K562 (cell line): ENCODE measurements around the gene POLK. TPM values are rescaled to one million over a fixed set of nuclear protein-coding genes. Genes with fewer than 3 reads are reported as not detected.

Experiments used
- ARNT ChIP-seq, 2 experiments: fragments of 450-650 bp; IDR thresholded peaks; 2 replicates each; pipeline ENCODE4 v1.6.1; 2016; ENCODE audit warnings: mild to moderate bottlenecking in 1 of 2
- ASH1L ChIP-seq: fragments of 450-650 bp; IDR thresholded peaks from 2 replicates; pipeline ENCODE4 v1.6.1; 2018; ENCODE audit warnings: borderline replicate concordance, mild to moderate bottlenecking, low read depth; ENCODE audit not compliant: partially characterized antibody
- DNMT1 ChIP-seq: fragments of 450-650 bp; IDR thresholded peaks from 2 replicates; pipeline ENCODE4 v1.6.1; 2016; ENCODE audit warnings: antibody characterized with exemption, mild to moderate bottlenecking
- ETV1 ChIP-seq: fragments of 450-650 bp; conservative IDR thresholded peaks from 2 replicates; pipeline ENCODE4 v1.6.1; 2016; ENCODE audit warnings: missing genetic modification characterization, control low read depth, low read depth, missing compliant biosample characterization
- HSF4 ChIP-seq: fragments of 250-450 bp; sonication (Bioruptor Pico); IDR thresholded peaks from 2 replicates; pipeline ENCODE4 v2.1.2; 2022; ENCODE audit warnings: mild to moderate bottlenecking, moderate library complexity, borderline replicate concordance
- KAT7 ChIP-seq: sonication (generic); formaldehyde crosslinking; IDR thresholded peaks from 2 replicates; pipeline ENCODE4 v1.8.0; 2022; ENCODE audit warnings: missing genetic modification reagents, mild to moderate bottlenecking, borderline replicate concordance
- MTA1 ChIP-seq: fragments of 450-650 bp; IDR thresholded peaks from 2 replicates; pipeline ENCODE4 v1.6.1; 2017; ENCODE audit warnings: borderline replicate concordance
- MTF1 ChIP-seq: fragments of 250-450 bp; sonication (Bioruptor Pico); IDR thresholded peaks from 2 replicates; pipeline ENCODE4 v1.9.0; 2021; ENCODE audit warnings: moderate library complexity, mild to moderate bottlenecking, inconsistent platforms, borderline replicate concordance
- NFRKB ChIP-seq: fragments of 450-650 bp; IDR thresholded peaks from 2 replicates; pipeline ENCODE4 v1.6.1; 2016; ENCODE audit warnings: low read depth
- PHF20 ChIP-seq: fragments of 450-650 bp; IDR thresholded peaks from 2 replicates; pipeline ENCODE4 v1.6.1; 2018; ENCODE audit not compliant: partially characterized antibody
- PHF8 ChIP-seq: fragments of 200-600 bp; sonication (generic); IDR thresholded peaks from 2 replicates; pipeline ENCODE4 v1.6.1; 2012; ENCODE audit warnings: mixed run types, mild to moderate bottlenecking, inconsistent platforms, low read length, moderate library complexity, borderline replicate concordance
- RAD21 ChIP-seq, 2 experiments: fragments of 250-450 bp in 1 of 2; fragments of 450-650 bp in 1 of 2; sonication (Bioruptor Pico) in 1 of 2; formaldehyde crosslinking in 1 of 2; IDR thresholded peaks in 1 of 2; conservative IDR thresholded peaks in 1 of 2; 2 replicates each; pipeline versions ENCODE4 v1.4.0 to v1.8.0; 2020 to 2022; ENCODE audit warnings: mild to moderate bottlenecking in 2 of 2, moderate library complexity in 1 of 2
- ZNF764 ChIP-seq: fragments of 250-450 bp; sonication (Bioruptor Pico); IDR thresholded peaks from 2 replicates; pipeline ENCODE4 v1.4.0; 2020; ENCODE audit warnings: low read depth, mild to moderate bottlenecking, moderate library complexity
- polyA plus RNA-seq, 8 experiments: library from polyadenylated mRNA; depleted of rRNA in 4 of 8; stranded (reverse) in 5 of 8; unstranded in 3 of 8; fragments of >200 nt; fragmentation: Nextera tagmentation in 2 of 8; fragmentation: Illumina TruSeq in 1 of 8; extraction: Ambion mirVana in 2 of 8; extraction: Trizol in 1 of 8; gene quantifications; 2 replicates each; pipeline versions ENCODE4 v1.2.1 to v1.2.3, GENCODE V29; 2011 to 2014; ENCODE audit warnings: inconsistent platforms in 1 of 8, missing spikeins in 1 of 8
- total RNA-seq, 7 experiments: library from RNA; depleted of rRNA in 6 of 7; stranded (reverse); fragments of >200 nt in 6 of 7; fragmentation: Illumina TruSeq in 2 of 7; extraction: Trizol in 2 of 7; gene quantifications; 2 replicates each; pipeline versions ENCODE4 v1.2.1 to v1.2.3, GENCODE V29; 2011 to 2021; ENCODE audit warnings: low replicate concordance in 1 of 7
- TF ChIP-seq, protein P1 (sequence below), 2 experiments: fragments of 150-350 bp in 1 of 2; IDR thresholded peaks; 2 replicates each; pipeline ENCODE4 v1.6.1; 2012 to 2016; ENCODE audit warnings: low read depth in 2 of 2, low read length in 2 of 2, mild to moderate bottlenecking in 1 of 2, moderate library complexity in 1 of 2
- TF ChIP-seq, protein P2 (sequence below): fragments of 250-450 bp; sonication (Bioruptor Pico); IDR thresholded peaks from 2 replicates; pipeline ENCODE4 v1.4.0; 2020
- TF ChIP-seq, protein P3 (sequence below): fragments of 450-650 bp; IDR thresholded peaks from 2 replicates; pipeline ENCODE4 v1.7.1; 2018; ENCODE audit warnings: mild to moderate bottlenecking, low read depth; ENCODE audit not compliant: partially characterized antibody

Gene POLK
- total and polyA plus RNA-seq, 9 of the 15 experiments (the other 6 are each of a cell fraction or from before 2014, with no cell fraction given) = 6.1 to 31.6 (median 16.5) TPM

DNA sequence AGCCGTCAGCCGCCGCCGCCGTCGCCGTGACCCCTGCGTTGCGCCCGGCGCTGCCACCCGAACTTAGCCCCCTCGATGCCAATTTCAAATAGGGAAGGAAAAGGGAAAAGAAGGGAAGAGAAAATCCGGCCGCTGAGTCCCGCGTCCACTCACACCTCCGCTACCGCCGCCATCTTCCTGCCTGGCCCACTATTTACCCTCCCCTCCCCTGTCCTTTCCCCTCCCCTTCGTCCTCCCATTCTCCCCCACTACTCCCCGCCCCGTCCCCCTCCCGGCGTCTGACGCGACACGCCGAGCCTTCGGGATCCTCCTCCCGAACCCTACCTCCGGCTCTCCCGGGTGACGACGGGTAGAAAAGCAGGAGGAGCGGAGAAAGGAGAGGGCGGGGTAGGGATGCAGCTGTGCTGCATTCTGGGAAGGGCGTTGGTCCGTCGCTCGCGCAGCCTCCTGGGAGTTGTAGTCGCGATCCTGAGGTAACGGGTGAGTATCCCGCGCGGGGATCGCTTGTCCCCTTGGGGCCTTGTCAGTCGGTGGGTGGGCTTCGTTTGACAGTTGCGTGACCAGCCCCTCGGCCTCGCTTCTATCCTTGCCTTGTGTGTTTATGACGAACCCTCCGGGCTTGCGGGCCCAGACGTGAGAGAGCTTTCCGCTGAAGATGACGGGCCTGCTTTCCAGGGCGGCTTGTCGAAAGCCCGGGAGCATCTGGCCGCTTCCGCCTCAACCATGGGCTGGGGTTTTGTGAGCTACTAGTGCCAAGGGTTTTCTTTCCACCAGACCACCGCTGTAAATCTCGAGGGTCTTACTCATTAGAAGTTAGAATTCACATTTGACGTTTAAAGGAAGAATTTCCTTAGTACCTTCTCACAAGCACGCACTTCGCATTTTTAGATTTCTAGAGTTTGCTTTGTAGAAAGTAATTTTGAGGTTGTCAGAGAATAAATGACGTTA is at the start of gene POLK, which contains the start of gene CERT1 (continued):
- TF ChIP-seq, protein P1, sequence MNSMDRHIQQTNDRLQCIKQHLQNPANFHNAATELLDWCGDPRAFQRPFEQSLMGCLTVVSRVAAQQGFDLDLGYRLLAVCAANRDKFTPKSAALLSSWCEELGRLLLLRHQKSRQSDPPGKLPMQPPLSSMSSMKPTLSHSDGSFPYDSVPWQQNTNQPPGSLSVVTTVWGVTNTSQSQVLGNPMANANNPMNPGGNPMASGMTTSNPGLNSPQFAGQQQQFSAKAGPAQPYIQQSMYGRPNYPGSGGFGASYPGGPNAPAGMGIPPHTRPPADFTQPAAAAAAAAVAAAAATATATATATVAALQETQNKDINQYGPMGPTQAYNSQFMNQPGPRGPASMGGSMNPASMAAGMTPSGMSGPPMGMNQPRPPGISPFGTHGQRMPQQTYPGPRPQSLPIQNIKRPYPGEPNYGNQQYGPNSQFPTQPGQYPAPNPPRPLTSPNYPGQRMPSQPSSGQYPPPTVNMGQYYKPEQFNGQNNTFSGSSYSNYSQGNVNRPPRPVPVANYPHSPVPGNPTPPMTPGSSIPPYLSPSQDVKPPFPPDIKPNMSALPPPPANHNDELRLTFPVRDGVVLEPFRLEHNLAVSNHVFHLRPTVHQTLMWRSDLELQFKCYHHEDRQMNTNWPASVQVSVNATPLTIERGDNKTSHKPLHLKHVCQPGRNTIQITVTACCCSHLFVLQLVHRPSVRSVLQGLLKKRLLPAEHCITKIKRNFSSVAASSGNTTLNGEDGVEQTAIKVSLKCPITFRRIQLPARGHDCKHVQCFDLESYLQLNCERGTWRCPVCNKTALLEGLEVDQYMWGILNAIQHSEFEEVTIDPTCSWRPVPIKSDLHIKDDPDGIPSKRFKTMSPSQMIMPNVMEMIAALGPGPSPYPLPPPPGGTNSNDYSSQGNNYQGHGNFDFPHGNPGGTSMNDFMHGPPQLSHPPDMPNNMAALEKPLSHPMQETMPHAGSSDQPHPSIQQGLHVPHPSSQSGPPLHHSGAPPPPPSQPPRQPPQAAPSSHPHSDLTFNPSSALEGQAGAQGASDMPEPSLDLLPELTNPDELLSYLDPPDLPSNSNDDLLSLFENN (IDR thresholded peaks at IDR 0.05; ENCODE audit: low read depth in 2 of 2, low read length in 2 of 2) = no peak
- peak; percentile 22 for TF ChIP-seq ASH1L
- TF ChIP-seq ARNT (IDR thresholded peaks at IDR 0.05) = peak in 1 of 2 experiments; percentile 62; a peak in 1 of 4 replicates
- TF ChIP-seq PHF8 = peak; percentile 92
- peak; percentile 76 for TF ChIP-seq NFRKB
- TF ChIP-seq RAD21 (CRISPR knock-in tag; conservative IDR thresholded peaks at IDR 0.05 in 1 of 2, IDR thresholded peaks at IDR 0.05 in 1 of 2) = no peak; a peak in 1 of 4 replicates
- TF ChIP-seq, protein P2, sequence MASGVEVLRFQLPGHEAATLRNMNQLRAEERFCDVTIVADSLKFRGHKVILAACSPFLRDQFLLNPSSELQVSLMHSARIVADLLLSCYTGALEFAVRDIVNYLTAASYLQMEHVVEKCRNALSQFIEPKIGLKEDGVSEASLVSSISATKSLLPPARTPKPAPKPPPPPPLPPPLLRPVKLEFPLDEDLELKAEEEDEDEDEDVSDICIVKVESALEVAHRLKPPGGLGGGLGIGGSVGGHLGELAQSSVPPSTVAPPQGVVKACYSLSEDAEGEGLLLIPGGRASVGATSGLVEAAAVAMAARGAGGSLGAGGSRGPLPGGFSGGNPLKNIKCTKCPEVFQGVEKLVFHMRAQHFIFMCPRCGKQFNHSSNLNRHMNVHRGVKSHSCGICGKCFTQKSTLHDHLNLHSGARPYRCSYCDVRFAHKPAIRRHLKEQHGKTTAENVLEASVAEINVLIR (CRISPR knock-in tag) = no peak
- no peak for TF ChIP-seq KAT7 (CRISPR knock-in tag)
- TF ChIP-seq DNMT1 = no peak
- peak; percentile 78 for TF ChIP-seq PHF20
- TF ChIP-seq, protein P3, sequence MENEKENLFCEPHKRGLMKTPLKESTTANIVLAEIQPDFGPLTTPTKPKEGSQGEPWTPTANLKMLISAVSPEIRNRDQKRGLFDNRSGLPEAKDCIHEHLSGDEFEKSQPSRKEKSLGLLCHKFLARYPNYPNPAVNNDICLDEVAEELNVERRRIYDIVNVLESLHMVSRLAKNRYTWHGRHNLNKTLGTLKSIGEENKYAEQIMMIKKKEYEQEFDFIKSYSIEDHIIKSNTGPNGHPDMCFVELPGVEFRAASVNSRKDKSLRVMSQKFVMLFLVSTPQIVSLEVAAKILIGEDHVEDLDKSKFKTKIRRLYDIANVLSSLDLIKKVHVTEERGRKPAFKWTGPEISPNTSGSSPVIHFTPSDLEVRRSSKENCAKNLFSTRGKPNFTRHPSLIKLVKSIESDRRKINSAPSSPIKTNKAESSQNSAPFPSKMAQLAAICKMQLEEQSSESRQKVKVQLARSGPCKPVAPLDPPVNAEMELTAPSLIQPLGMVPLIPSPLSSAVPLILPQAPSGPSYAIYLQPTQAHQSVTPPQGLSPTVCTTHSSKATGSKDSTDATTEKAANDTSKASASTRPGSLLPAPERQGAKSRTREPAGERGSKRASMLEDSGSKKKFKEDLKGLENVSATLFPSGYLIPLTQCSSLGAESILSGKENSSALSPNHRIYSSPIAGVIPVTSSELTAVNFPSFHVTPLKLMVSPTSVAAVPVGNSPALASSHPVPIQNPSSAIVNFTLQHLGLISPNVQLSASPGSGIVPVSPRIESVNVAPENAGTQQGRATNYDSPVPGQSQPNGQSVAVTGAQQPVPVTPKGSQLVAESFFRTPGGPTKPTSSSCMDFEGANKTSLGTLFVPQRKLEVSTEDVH = peak; percentile 11
- no peak for TF ChIP-seq MTF1 (CRISPR knock-in tag)
- TF ChIP-seq HSF4 (CRISPR knock-in tag) = no peak
- no peak for TF ChIP-seq ZNF764 (CRISPR knock-in tag)
- TF ChIP-seq MTA1 = no peak
- TF ChIP-seq ETV1 = peak; percentile 74
